Measurements from ENCODE around the gene MRGPRE. TPM values are rescaled to one million over a fixed set of nuclear protein-coding genes. Genes with fewer than 3 reads are reported as not detected.

The MRGPRE gene
- total RNA-seq, 1 donor from 2014 or later = not detected

- Mint-ChIP-seq H3K4me3 (ENCODE audit: unreplicated experiment) (no peak overlapping the region), H3K27me3 (ENCODE audit: unreplicated experiment) (peaks cover 5% of the 10 kb centered on the region), H3K9me3 (ENCODE audit: unreplicated experiment) (peaks cover 5% of the 10 kb centered on the region), H3K36me3 (ENCODE audit: low read depth, unreplicated experiment) (peaks cover 3% of the 10 kb centered on the region), H3K4me1 (ENCODE audit: unreplicated experiment) (no peaks in the 10 kb centered on the region), H3K27ac (ENCODE audit: unreplicated experiment) (no peak overlapping the region)
- TF ChIP-seq, protein P1, sequence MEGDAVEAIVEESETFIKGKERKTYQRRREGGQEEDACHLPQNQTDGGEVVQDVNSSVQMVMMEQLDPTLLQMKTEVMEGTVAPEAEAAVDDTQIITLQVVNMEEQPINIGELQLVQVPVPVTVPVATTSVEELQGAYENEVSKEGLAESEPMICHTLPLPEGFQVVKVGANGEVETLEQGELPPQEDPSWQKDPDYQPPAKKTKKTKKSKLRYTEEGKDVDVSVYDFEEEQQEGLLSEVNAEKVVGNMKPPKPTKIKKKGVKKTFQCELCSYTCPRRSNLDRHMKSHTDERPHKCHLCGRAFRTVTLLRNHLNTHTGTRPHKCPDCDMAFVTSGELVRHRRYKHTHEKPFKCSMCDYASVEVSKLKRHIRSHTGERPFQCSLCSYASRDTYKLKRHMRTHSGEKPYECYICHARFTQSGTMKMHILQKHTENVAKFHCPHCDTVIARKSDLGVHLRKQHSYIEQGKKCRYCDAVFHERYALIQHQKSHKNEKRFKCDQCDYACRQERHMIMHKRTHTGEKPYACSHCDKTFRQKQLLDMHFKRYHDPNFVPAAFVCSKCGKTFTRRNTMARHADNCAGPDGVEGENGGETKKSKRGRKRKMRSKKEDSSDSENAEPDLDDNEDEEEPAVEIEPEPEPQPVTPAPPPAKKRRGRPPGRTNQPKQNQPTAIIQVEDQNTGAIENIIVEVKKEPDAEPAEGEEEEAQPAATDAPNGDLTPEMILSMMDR (IDR thresholded peaks at IDR 0.05; ENCODE audit: unreplicated experiment) = no peak
- DNase-seq (ENCODE audit: low spot score) = no peak
Measured at GRCh38 chr11:3178349-3178748, 53.9 kb downstream of the MRGPRE start.

DNA sequence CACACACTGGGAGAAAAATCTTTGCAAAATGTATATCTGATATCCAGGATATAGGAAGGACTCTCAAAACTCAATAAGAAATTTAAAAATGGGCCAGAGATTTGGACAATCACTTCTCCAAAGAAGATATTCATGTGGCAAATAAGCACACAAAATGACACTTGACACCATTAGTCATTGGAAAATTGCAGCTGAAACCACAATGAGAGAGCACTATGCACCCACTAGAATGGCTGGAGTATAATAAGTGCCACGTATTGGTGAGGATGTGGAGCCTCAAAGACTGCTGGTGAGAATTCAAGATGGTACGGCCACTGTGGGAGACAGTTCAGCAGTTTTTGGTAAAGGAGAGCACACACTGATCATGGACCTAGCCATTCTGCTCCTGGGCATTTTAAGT lies 54.3 kb downstream of the MRGPRE start:
- peaks cover 5% of the 10 kb centered on the region for H3K27me3 Mint-ChIP-seq (ENCODE audit: unreplicated experiment)
- peaks cover 3% of the 10 kb centered on the region for H3K36me3 Mint-ChIP-seq (ENCODE audit: low read depth, unreplicated experiment)
- no peak overlapping the region for H3K4me3 Mint-ChIP-seq (ENCODE audit: unreplicated experiment)
- TF ChIP-seq, protein P1 (IDR thresholded peaks at IDR 0.05; ENCODE audit: unreplicated experiment) = no peak
- H3K4me1 Mint-ChIP-seq (ENCODE audit: unreplicated experiment) = no peaks in the 10 kb centered on the region
- no peak overlapping the region for H3K27ac Mint-ChIP-seq (ENCODE audit: unreplicated experiment)
- peaks cover 5% of the 10 kb centered on the region for H3K9me3 Mint-ChIP-seq (ENCODE audit: unreplicated experiment)
- no peak for DNase-seq (ENCODE audit: low spot score)

Other genes starting within 250 kb of the MRGPRE start
- 148 TPM for gene NAP1L4, start 240.1 kb downstream of the MRGPRE start, total RNA-seq (ENCODE audit: unreplicated experiment)
- gene CARS1, start 175.0 kb downstream of the MRGPRE start, total RNA-seq (ENCODE audit: unreplicated experiment) = 47.6 TPM
- gene OSBPL5, start 67.1 kb downstream of the MRGPRE start, total RNA-seq (ENCODE audit: unreplicated experiment) = 55.2 TPM
- gene MRGPRG, start 13.6 kb downstream of the MRGPRE start, total RNA-seq (ENCODE audit: unreplicated experiment) = not detected
- gene ZNF195, start 146.7 kb upstream of the MRGPRE start, total RNA-seq (ENCODE audit: unreplicated experiment) = 46.0 TPM